ENCODE measurements around the gene RBM3.
A peak's percentile ranks its signal among the peaks of the same experiment; 100 is the strongest.

Gene RBM3

DNA sequence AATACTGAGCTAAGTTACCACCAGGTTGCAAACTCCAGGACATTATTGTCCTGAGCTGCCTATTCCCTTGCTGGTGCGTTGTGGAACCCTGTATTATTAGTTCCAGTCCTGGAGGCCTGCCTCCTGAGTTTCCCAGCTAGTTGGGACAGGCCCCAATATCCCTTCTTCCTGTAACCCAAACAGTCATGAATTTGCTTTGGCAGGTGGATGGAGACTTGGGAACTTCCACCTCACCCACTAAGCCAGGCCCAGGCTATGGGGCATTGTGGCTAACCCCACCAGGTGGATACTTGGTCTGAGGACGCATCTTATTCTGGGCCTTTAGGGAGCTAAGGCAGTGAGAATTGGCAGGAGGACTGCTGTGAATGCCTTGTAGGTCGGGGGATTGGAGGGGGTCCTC, 5.0 kb downstream of the RBM3 start:
- DNase-seq, result no peak

DNA sequence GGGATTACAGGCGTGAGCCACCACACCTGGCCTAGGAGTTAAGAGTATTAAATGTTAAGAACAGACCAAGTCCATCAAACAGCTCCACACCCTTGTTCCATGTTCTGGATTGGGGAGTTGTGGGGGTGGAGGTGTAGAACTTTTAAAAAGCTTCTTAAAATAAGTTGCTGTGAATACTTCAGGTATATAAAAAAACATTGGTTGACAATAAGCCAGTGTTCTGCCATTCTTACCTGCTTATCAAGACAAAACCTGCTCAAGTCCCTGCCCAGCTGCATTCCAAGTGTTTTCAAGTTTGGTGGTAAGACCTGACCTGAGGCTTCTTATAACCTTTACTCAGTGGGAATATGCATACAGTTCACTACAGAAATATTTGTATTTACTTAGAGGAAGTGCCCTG, 6.4 kb downstream of the RBM3 start:
- no peak for DNase-seq

DNA sequence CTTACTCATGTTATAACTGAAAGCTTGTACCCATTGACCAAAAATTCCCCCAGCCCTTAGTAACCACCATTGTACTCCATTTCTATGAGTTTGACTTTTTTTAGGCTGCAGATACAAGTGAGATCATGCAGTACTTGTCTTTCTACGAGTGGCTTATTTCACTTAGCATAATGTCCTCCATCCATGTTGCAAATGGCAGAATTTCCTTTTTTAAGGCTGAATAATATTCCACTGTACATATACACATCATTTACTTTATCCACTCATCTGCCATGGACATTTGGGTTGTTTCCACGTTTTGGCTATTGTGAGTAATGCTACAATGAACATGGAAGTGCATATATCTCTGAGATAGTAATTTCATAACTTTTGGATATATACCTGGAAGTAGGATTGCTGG, 10.4 kb downstream of the RBM3 start:
- DNase-seq, result no peak

DNA sequence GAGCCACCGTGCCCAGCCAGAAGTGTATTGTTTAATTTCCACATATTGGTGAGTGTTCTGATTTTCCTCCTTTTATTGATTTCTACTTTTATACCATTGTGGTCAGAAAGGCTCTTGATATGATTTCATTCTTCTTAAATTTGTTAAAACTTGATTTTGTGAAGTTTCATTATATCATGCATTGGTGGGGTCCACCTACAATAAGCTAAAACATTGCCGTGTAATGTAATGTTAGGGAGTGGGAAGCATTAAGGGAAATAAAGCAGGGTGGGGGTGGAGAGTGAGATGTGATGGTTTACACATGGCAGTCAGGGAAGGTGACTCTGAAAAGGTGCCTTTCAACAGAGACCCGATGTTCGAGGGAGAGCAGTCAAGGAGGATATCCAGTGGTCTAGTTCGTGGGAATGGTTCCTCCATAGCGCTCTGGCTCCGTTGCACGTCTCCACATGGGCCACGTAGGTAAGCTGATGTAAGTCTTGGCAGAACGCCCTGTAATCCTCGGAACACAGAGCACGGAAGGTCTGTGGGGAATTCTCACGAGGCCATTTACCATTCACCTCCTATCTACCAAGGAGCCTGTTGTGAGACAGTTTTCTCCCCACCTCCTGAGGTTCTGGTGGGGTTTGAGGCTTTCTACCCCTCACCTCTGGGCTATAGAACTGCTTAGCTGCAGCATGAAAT, 15.3 kb downstream of the RBM3 start:
- DNase-seq, result no peak

DNA sequence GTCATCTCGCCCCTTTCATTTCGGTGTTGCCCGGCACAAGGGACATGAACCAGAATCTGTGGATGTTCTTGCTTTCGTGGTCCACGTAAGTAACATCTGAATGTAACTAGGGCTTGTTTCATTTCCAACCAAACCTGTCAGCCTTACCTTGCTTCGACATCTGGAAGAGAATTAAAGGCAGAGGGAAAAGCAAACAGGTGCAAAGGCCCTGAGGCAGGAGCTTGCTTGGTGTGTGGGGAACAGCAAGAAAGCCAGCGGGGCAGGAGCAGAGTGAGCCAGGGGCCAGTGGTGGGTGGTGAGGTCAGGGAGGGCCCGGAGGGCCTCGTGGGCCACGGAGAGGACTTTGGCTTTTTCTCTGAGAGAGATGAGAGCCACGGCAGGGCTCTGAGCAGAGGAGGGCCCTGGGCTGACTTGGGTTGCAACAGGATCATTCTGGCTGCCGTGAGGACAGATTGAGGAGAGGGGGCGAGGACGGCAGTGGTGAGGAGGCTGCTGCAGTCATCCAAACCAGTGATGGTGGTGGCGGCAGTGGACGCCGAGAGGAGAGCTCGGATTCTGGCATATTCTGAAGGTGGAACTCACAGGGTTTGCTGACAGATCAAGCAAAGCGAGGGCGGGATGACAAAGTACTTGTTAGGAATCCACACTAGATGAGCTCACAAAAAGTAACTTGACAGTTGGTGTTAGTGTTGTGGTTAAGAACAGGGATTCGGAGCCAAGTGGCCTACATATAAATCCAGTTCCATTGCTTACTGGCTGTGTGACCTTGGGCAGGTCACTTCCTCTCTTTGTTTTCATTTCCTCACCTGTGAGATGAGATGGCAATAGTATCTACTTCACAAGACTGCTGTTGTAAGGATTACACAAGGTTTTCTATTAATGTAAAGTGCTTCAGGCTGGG, 16.2 kb downstream of the RBM3 start:
- DNase-seq, result no peak

DNA sequence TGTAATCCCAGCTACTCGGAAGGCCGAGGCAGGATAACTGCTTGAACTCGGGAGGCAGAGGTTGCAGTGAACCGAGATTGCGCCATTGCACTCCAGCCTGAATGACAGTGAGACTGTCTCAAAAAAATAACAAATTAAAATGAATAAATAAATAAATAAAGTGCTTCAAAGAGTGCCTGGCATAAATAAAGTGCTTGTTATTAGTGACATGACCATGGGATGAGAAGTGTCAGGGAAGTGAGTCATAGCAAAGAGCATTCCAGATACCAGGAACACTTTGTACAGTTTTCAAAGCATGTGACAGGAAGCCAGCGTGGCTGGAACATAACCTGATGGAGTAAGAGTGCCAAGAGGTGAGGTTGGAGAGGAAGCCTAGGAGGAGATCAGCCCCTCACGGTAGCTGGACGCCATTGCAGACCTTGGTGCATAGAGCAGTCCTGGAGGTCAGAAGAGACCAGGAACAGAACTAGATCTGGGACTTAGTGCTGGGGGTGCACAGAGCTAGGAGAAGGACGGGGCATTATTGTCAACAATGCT, 17.0 kb downstream of the RBM3 start:
- DNase-seq, result no peak

DNA sequence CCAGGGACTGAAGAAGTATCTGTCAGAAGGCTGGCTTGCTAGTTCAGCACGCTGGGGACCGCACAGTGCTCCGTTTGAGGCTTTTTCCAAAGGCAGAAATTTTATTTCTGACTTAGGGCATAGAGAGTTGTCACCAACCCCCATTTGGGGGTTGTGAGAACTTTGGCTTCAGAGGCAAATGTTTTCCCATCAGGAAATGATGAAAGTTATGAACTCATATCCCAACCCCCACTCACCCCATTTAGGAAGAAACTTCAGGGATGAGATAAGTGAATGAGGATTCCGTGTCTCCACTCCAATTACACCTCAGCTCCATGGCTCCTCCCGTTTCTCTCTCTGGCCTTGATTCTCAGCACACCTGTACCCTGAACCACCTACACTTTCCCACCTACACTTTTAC, 18.7 kb downstream of the RBM3 start:
- DNase-seq, result no peak

DNA sequence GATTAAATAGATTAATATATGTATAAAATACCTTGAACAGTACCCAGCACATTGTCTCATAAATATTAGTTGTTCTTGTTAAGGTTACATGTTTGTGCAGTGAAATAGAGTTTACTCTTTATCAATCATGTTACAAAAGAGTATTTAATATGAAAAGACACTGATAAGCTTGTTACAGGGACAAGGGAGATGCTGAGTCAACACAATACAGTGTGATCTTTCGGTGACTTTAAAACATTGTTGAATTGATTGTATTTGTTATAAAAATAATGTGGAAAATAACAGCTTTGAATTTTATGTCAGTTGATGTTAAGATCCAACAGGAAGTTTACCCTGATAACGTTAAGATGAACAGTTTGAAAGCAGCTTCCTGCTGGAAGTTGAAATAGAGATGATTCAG, 21.6 kb downstream of the RBM3 start:
- no peak for DNase-seq

DNA sequence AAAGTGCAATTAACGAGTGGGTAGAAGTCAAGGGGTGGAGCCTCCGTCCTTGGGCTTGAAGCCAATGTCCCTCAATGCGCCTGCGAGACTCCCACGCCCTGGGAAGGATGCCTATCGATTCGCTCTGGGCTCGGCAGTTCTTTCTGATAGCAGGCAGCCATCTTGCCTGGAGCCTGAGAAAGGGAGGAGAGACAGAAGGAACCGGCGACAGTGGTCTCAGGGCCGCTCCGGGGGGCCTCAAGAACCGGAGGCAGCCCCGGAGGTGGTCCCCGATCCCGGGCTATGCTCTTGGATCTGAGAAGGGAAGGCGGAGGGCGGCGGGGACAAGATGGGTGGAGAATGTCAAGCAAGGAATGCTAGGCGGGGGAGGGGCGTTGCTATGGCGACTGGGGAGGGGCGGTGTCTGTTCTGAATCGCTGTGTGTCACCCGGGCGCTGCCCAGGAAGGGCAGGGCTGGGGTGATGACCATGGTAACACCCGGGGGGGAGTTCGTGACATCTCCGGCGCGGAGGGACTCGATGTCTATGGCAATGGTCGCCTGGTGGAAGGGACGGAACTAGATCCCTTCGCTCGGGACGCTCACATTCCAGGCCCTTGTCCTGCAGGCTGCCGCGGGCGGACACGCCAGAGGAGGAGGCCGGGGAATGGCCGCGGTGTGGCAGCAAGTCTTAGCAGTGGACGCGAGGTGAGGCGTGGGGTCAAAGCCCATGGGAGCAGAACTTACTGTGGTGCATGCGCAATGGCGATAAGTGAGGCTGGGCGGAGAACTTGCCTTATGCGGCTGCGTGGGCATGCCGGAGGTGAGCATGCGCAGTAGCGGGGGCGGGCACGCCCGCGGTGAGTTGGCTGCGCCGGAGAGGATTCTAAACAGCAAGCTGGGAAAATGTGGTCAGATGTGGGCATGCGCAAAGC, 23.3 kb downstream of the RBM3 start, which contains the start of gene WDR13:
Gene WDR13 (plus strand): TSS at position 140 of the 912 bp plus-strand sequence. CDS start 505 bp downstream, at position 645.
- peak; percentile 93 for DNase-seq

DNA sequence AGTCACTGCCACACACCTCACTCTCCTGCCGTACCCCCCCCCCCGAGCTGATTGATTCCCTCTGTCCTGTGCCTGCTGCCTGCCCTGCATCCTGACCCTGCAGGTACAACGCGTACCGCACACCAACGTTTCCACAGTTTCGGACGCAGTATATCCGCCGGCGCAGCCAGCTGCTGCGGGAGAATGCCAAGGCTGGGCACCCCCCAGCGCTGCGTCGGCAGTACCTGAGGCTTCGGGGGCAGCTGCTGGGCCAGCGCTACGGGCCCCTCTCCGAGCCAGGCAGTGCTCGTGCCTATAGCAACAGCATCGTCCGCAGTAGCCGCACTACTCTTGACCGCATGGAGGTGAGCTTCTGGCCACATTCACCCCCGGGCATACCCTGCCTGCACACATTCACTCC, 24.3 kb downstream of the RBM3 start:
- DNase-seq, result no peak

DNA sequence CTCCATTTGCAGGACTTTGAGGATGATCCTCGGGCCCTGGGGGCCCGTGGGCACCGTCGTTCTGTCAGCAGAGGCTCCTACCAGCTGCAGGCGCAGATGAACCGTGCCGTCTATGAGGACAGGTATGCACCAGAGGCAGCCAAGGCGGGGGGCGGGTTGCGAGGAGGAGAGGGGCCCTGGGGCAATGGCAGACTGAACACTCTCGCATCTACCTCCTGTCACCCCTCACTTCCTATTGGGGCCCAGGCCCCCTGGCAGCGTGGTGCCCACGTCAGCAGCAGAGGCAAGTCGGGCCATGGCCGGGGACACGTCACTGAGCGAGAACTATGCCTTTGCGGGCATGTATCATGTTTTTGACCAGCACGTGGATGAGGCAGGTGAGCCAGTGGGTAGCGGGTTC, 25.1 kb downstream of the RBM3 start:
- DNase-seq, result no peak

DNA sequence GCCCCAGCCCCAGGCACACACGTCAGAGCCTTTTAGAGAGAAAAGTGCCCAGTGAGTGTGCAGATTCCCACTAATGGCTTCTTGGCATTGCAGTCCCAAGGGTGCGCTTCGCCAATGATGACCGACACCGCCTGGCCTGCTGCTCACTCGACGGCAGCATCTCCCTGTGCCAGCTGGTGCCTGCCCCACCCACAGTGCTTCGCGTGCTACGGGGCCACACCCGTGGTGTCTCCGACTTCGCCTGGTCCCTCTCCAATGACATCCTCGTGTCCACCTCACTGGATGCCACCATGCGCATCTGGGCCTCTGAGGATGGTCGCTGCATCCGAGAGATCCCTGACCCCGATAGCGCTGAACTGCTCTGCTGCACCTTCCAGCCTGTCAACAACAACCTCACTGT, 25.9 kb downstream of the RBM3 start:
- DNase-seq, result no peak

DNA sequence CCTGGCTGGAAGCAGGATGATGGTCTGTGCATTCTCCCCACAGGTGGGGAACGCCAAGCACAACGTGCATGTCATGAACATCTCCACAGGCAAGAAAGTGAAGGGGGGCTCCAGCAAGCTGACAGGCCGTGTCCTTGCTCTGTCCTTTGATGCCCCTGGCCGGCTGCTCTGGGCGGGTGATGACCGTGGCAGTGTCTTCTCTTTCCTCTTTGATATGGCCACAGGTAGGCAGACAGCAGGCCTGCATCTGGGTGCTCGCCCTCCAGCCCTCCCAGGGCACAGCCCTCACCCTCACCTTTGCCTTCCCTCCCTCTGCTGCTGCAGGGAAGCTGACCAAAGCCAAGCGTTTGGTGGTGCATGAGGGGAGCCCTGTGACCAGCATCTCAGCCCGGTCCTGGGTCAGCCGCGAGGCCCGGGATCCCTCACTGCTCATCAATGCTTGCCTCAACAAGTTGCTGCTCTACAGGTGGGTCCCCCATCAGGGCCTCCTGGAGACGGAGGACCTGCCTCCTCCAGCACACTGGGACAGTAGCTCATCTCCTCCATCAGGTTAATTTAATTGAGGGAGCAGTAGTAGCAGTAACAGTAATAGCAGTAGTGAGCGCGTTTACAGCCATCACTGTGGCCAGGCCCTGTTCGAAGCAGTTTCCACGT, 27.6 kb downstream of the RBM3 start:
- DNase-seq, result no peak

DNA sequence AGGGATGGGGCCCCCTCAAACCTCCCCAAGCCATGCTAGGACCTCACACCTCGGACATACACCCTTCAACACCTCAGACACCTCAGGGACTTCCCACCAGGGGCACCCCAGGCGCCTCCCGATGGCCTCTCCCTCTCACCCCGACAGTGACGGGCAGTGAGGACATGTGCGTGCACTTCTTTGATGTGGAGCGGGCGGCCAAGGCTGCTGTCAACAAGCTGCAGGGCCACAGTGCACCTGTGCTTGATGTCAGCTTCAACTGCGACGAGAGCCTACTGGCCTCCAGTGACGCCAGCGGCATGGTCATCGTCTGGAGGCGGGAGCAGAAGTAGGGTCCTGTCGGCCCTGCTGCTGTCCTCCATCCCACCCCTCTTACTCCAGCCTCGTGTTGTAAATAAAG, 30.4 kb downstream of the RBM3 start:
- no peak for DNase-seq

DNA sequence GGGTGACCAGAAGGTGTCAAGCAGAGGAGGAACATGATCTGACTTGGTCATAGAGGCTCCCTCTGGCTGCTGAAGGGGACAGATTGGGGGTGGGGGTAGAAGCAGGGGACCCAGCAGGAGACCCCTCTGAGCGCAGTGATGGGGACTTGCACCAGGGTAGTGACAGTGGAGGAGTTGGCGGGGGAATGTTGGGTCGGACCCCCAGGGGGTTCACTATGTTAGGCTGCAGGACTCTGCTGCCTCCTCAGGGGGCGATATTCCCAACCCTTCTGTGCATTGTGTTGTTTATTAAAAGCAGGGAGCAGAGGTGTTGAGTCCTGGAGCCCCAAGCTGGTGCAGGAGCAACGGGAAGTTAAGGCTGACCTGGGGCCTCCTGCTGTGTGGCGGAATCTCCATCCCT, 31.8 kb downstream of the RBM3 start:
- DNase-seq, result no peak

DNA sequence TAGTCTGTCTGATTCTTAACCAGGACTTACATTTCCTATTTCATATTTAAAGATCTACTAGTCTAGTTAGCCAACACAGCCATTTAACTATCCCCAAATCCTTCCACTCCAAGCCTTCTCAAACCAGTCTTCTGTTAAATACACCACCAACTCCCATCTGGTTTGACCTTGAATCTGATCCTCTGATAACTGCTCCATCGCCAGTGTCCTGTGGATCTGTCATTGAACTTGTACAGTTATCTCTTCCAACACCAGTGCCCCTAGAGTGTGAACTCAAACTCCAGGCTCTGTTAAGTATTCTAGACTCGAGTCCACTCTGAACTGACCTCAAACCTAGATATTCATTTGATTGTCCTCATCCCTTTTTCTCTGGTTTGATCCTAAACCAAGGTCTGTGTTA, 37.4 kb downstream of the RBM3 start:
- no peak for DNase-seq

DNA sequence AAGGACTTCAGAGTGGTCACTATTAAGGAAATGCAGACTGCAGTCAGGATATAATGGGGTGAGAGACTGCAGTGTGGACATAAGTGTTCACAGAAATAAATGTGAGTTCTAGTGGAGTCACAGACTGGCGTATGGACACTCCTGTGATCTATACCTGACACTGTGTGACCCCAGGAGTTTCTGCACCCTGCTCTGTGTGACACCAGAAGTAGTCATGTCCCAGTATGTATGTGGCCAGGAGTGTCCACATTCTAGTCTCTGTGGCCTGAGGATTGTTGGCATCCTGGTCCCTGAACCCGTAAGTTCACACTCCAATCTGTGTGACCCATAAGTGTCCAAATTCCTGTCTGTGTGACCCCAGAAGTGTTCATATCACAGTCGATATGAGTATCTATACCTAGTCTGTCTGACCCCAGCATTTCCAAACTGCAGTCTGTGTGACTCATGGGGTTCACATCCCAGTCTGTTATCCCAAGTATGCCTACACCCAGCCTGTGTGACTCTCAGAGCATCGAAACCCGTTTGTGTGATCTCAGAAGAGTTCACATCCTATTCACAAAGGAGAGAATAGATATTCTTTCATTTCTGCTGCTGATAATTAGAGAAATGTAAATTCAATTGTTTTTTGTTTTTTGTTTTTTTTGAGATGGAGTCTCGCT, 39.3 kb downstream of the RBM3 start:
- no peak for DNase-seq

DNA sequence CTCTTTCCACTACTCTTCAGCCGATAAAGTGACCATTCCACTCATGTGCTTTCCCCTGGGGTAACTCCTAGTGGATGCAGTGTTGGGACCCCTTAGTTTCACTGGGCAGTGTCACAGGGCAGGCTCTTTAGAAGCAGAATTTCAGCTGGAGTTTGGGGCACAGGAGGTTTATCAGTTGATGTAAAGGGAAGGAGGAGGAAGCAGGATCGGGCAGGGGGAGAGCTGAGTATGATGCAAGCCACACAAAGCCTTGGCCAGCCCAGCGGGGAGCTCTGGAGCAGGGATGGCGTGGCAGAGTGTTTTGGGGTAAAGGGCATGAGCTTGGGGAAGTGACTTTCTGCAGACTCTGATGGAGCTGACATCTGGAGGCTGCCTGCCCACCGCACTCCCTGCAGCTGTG, 42.3 kb downstream of the RBM3 start:
- DNase-seq, result no peak

DNA sequence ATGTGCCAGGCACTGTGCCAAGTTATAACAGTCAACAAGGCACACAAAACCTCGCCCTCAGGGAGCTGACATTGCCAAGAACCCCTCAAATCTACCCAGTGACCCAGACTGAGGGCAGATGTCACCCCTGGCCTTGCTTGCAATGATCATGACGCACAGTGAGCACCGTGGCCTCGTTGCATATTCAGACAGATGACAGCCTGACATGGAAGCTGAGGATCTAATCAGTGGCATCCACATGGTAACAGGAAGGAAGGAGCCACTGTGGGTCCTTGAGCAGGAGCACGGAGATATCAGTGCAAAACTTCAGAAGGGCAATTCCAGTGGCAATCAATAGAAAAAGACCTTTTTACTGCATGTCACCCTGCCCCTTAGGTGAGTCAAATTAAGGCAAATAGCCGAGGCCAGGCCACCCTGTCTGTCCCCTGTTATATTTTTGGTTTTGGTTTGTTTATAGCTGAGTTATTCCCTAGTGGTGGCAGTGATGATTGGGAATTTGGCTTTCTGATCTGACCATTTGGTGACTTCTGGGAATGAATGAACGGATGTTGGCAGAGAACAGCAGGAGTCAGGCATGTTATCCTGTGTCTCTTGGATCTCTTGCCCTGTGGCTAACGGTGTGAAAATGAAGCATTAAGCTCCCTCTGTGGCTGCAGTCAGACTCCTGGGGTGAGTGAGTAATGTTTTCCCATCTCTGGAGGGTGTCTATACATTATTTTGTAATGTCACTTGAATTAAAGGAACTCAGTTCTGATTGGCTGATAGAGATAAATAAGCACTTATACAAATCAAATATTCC, 43.5 kb downstream of the RBM3 start:
- DNase-seq, result no peak

DNA sequence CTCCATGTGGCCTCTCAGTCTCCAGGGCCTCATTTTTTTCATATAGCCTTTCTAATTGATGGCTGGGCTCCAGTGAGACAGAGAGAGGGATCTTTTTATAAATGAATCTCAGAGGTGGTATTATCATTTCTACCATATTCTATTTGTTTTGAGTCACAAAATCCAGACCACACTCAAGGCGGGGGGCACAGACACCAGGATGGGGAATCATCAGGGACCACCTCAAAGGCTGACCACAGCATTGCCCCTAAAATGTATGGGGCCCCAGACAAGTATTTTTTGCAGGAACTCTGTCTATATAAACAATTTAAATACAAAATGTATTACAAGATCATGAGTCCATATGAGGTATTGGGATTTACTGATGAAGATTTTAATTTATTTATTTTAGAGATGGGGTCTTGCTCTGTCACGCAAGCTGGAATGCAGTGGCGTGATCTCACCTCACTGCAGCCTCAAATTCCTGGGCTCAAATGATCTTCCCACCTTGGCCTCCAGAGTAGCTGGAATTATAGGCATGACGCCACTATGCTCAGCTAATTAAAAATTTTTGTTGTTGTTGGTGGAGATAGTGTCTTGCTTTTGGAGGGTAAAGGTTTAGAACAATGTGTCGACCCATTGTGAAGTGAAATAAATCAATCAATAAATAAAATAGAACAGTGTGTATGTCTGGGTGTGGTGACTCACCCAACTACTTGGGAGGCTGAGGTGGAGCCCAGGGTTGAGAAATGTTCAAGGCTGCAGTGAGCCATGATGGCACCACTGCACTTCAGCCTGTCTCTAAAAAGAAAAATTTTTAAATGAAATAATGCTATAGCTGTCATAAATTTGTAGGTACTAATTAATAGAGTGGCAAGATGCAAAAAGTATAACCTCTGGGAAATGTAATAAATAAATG, 52.4 kb downstream of the RBM3 start:
- DNase-seq, result no peak

Measured in retina (tissue), 1 donor.